ENCODE results near the gene CAND2. TPM values are rescaled to one million over a fixed set of nuclear protein-coding genes. Genes with fewer than 3 reads are reported as not detected.
A peak's percentile ranks its signal among the peaks of the same experiment; 100 is the strongest.

The CAND2 gene
- total RNA-seq, 3 donors from 2014 or later: 1.3 to 14.1 (median 1.4) TPM

- no peaks in the 10 kb centered on the region for H3K9me3 ChIP-seq
- no peak for TF ChIP-seq CTCF (IDR thresholded peaks at IDR 0.05)
- intact Hi-C loops (cut with DNase I, micrococcal nuclease): no loop called here
- H3K4me1 ChIP-seq (ENCODE audit: low read depth): no peaks in the 10 kb centered on the region
- no peak for DNase-seq
- H3K36me3 ChIP-seq (ENCODE audit: low read depth): no peaks in the 10 kb centered on the region
- no peak for ATAC-seq
- H3K4me3 ChIP-seq: no peak overlapping the region
Measured at GRCh38 chr3:12818773-12819172, 22.3 kb downstream of the CAND2 start.

- intact Hi-C loops (cut with DNase I, micrococcal nuclease): no loop called here
- peak; percentile 34 for ATAC-seq
- DNase-seq: no peak
- TF ChIP-seq CTCF (IDR thresholded peaks at IDR 0.05): no peak
- no peak overlapping the region for H3K4me3 ChIP-seq
- no peaks in the 10 kb centered on the region for H3K36me3 ChIP-seq (ENCODE audit: low read depth)
- no peaks in the 10 kb centered on the region for H3K4me1 ChIP-seq (ENCODE audit: low read depth)
- no peaks in the 10 kb centered on the region for H3K9me3 ChIP-seq
Measured at GRCh38 chr3:12822725-12823373, 26.4 kb downstream of the CAND2 start.

- Histone ChIP-seq H3K4me3 (no peak overlapping the region), H3K4me1 (ENCODE audit: low read depth) (no peaks in the 10 kb centered on the region), H3K36me3 (ENCODE audit: low read depth) (no peaks in the 10 kb centered on the region), H3K9me3 (no peaks in the 10 kb centered on the region)
- DNase-seq: no peak
- intact Hi-C loops (cut with DNase I, micrococcal nuclease): no loop called here
- no peak for ATAC-seq
- TF ChIP-seq CTCF (IDR thresholded peaks at IDR 0.05): no peak
Measured at GRCh38 chr3:12824299-12824698, 27.8 kb downstream of the CAND2 start.

- Histone ChIP-seq H3K4me1 (ENCODE audit: low read depth) (no peaks in the 10 kb centered on the region), H3K4me3 (no peak overlapping the region), H3K36me3 (ENCODE audit: low read depth) (no peaks in the 10 kb centered on the region), H3K9me3 (no peaks in the 10 kb centered on the region)
- DNase-seq: no peak
- TF ChIP-seq CTCF (IDR thresholded peaks at IDR 0.05): no peak
- intact Hi-C loops (cut with DNase I, micrococcal nuclease): no loop called here
- ATAC-seq: no peak
Measured at GRCh38 chr3:12825156-12825555, 28.7 kb downstream of the CAND2 start.

GRCh38 chr3:12828751-12829150, 32.3 kb downstream of the CAND2 start:
- no peaks in the 10 kb centered on the region for H3K4me1 ChIP-seq (ENCODE audit: low read depth)
- intact Hi-C loops (cut with DNase I, micrococcal nuclease): no loop called here
- no peak overlapping the region for H3K4me3 ChIP-seq
- no peaks in the 10 kb centered on the region for H3K36me3 ChIP-seq (ENCODE audit: low read depth)
- no peaks in the 10 kb centered on the region for H3K9me3 ChIP-seq
- ATAC-seq: no peak
- no peak for TF ChIP-seq CTCF (IDR thresholded peaks at IDR 0.05)
- no peak for DNase-seq

- DNase-seq (no peak), ATAC-seq (no peak)
- Histone ChIP-seq H3K4me3 (no peak overlapping the region), H3K9me3 (no peaks in the 10 kb centered on the region), H3K36me3 (ENCODE audit: low read depth) (no peaks in the 10 kb centered on the region), H3K4me1 (ENCODE audit: low read depth) (no peaks in the 10 kb centered on the region)
- no peak for TF ChIP-seq CTCF (IDR thresholded peaks at IDR 0.05)
- intact Hi-C loops (cut with DNase I, micrococcal nuclease): no loop called here
Measured at GRCh38 chr3:12829404-12829803, 32.9 kb downstream of the CAND2 start.
